ENCODE data around the gene GNG5. TPM values are rescaled to one million over a fixed set of nuclear protein-coding genes. Genes with fewer than 3 reads are reported as not detected.

The GNG5 gene
- total RNA-seq, 1 donor: 54.1 TPM

DNA sequence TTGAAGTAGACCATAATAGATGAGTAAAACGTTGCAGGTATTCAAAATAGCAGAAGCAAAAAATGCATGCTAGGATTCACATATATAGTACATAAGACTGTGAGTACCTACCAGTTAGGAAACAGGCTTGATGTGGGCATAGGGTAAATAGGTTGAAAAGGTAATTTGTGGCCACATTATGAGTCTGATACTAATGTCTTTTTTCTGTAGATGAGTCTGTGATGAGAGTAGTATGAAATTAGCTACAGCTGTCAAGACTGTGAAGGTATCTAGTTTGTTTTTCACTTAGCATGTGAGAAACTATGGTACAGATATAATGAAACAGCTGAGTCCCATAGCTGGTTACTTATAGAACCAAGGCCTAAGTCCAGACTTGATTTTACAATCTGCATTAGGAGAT is 12.6 kb downstream of the GNG5 start:
- DNase-seq (ENCODE audit: low read depth): no peak
- TF ChIP-seq CTCF (IDR thresholded peaks at IDR 0.05; ENCODE audit: insufficient read depth, low read length): no peak
- H3K4me3 ChIP-seq (ENCODE audit: low read depth, low read length): no peak overlapping the region

- no peak for TF ChIP-seq CTCF (IDR thresholded peaks at IDR 0.05; ENCODE audit: insufficient read depth, low read length)
- no peak overlapping the region for H3K4me3 ChIP-seq (ENCODE audit: low read depth, low read length)
- DNase-seq (ENCODE audit: low read depth): no peak
These were observed 13.7 kb downstream of the GNG5 start for GRCh38 chr1:84492726-84493125.

GRCh38 chr1:84489766-84490165 is 16.6 kb downstream of the GNG5 start:
- TF ChIP-seq CTCF (IDR thresholded peaks at IDR 0.05; ENCODE audit: insufficient read depth, low read length): no peak
- no peak for DNase-seq (ENCODE audit: low read depth)
- no peak overlapping the region for H3K4me3 ChIP-seq (ENCODE audit: low read depth, low read length)

GRCh38 chr1:84488107-84488506 is 18.3 kb downstream of the GNG5 start:
- TF ChIP-seq CTCF (IDR thresholded peaks at IDR 0.05; ENCODE audit: insufficient read depth, low read length): no peak
- no peak overlapping the region for H3K4me3 ChIP-seq (ENCODE audit: low read depth, low read length)
- no peak for DNase-seq (ENCODE audit: low read depth)

DNA sequence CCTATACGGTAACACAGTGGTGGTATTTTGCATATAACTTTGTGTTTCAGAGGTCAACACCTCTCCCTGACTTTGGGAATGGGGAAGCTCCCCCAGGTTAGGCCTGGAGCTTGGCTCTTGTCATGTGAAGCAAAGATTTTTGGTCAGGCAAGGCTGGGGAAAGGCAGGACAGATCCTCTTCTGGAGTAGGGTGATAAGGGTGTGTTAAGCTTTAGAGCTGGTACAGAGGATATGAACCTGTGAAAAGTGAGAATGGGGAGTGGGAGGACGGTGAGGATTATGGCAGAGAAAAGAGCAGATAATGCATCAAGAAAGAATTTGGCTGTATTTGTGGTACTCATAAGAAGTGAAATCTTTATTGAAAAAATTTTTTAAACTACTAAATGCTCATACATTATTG is 25.1 kb downstream of the GNG5 start:
- no peak overlapping the region for H3K4me3 ChIP-seq (ENCODE audit: low read depth, low read length)
- DNase-seq (ENCODE audit: low read depth): no peak
- no peak for TF ChIP-seq CTCF (IDR thresholded peaks at IDR 0.05; ENCODE audit: insufficient read depth, low read length)

- H3K4me3 ChIP-seq (ENCODE audit: low read depth, low read length): peak overlapping the region; percentile 85
- no peak for TF ChIP-seq CTCF (IDR thresholded peaks at IDR 0.05; ENCODE audit: insufficient read depth, low read length)
These were observed 25.7 kb downstream of the GNG5 start for GRCh38 chr1:84480650-84481049.

DNA sequence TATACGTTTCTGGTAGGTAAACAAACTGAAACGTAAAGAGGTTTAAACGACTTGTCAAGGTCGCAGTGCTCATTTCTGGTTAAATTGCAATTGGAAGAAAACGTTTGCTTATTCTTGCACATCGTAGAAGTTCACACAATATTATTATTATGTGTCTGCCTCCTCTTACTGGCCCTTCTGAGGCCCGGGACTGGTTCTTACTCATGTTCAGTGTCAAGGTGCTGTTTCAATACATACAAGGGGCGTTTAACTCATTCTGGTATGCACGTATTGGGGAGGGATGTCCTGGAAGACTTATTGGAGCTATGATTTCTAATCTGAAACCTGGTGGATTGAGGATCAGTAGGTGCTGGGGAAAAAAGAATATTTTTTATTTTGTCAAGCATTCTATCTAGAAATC is 26.4 kb downstream of the GNG5 start:
- no peak for TF ChIP-seq CTCF (IDR thresholded peaks at IDR 0.05; ENCODE audit: insufficient read depth, low read length)
- H3K4me3 ChIP-seq (ENCODE audit: low read depth, low read length): peak overlapping the region; percentile 85
- DNase-seq (ENCODE audit: low read depth): no peak

More at GRCh38 chr1:84480650-84481049, 25.7 kb downstream of the GNG5 start:
- no peak for DNase-seq (ENCODE audit: low read depth)
